Liver (tissue), 9 donors: ENCODE results near the gene TUBA3E. TPM values are rescaled to one million over a fixed set of nuclear protein-coding genes. Genes with fewer than 3 reads are reported as not detected.
"Not testable (repeated sequence)": the region's sequence is repeated elsewhere in the genome, so short reads cannot be mapped to it uniquely, and the experiment has no call there.

ENCODE experiments used
- DNase-seq: peaks from one replicate; pipeline ENCODE4 v3.0.0-alpha.2; 2017; ENCODE audit warnings: low spot score
- H3K27ac ChIP-seq, 2 donors: one replicate each; pipeline ENCODE4 v1.7.0; 2013; ENCODE audit warnings: inconsistent platforms in 2 of 2, low read length in 2 of 2, control low read depth in 1 of 2, low read depth in 1 of 2, mild to moderate bottlenecking in 1 of 2
- H3K27me3 ChIP-seq, 4 donors: one replicate each; pipeline versions ENCODE4 v1.6.1 to v1.7.0; 2013; ENCODE audit warnings: low read length in 3 of 4, inconsistent platforms in 1 of 4, mild to moderate bottlenecking in 1 of 4, moderate library complexity in 1 of 4; ENCODE audit not compliant: control insufficient read depth in 4 of 4, insufficient read depth in 4 of 4
- H3K36me3 ChIP-seq, 4 donors: one replicate each; pipeline versions ENCODE4 v1.6.1 to v1.7.0; 2013; ENCODE audit warnings: low read length in 3 of 4, mild to moderate bottlenecking in 3 of 4, low read depth in 1 of 4, moderate library complexity in 1 of 4; ENCODE audit not compliant: control insufficient read depth in 4 of 4, insufficient read depth in 3 of 4
- H3K4me1 ChIP-seq, 4 donors: one replicate each; pipeline versions ENCODE4 v1.6.1 to v1.7.0; 2013; ENCODE audit warnings: low read length in 3 of 4, mild to moderate bottlenecking in 3 of 4, moderate library complexity in 1 of 4; ENCODE audit not compliant: control insufficient read depth in 4 of 4, insufficient read depth in 4 of 4
- H3K4me3 ChIP-seq, 3 donors: one replicate each; pipeline versions ENCODE4 v1.6.1 to v1.7.0; 2013; ENCODE audit warnings: low read length in 3 of 3, control low read depth in 1 of 3, low read depth in 1 of 3, mild to moderate bottlenecking in 1 of 3
- H3K9ac ChIP-seq, 2 donors: one replicate each; pipeline ENCODE4 v1.7.0; 2013; ENCODE audit warnings: low read length in 2 of 2, mild to moderate bottlenecking in 2 of 2, moderate library complexity in 2 of 2, control low read depth in 1 of 2, low read depth in 1 of 2
- H3K9me3 ChIP-seq, 4 donors: one replicate each; pipeline versions ENCODE4 v1.6.1 to v1.7.0; 2013; ENCODE audit warnings: low read length in 3 of 4; ENCODE audit not compliant: control insufficient read depth in 4 of 4
- FOXA1 ChIP-seq: IDR thresholded peaks from 2 replicates; pipeline ENCODE4 v1.6.1; 2016; ENCODE audit warnings: antibody characterized with exemption
- RAD21 ChIP-seq, 2 donors: IDR thresholded peaks; 2 replicates each; pipeline ENCODE4 v1.6.1; 2016; ENCODE audit warnings: antibody characterized with exemption in 2 of 2, mild to moderate bottlenecking in 2 of 2
- RXRA ChIP-seq, 2 donors: IDR thresholded peaks; 2 replicates each; pipeline ENCODE4 v1.6.1; 2017 to 2018; ENCODE audit warnings: antibody characterized with exemption in 2 of 2, mild to moderate bottlenecking in 1 of 2
- WGBS: extraction: QIAGEN DNeasy Blood & Tissue Kit; methylation state at CpG from one replicate; pipeline ENCODE4 v1.1.7; 2013; 5-methylcytosine and 5-hydroxymethylcytosine counted together
- polyA plus RNA-seq, 2 donors: library from polyadenylated mRNA; stranded (reverse) in 1 of 2; unstranded in 1 of 2; fragments of 200-250 nt in 1 of 2; fragments of >200 nt in 1 of 2; fragmentation: Nextera tagmentation in 1 of 2; extraction: Ambion mirVana in 1 of 2; gene quantifications; one replicate each; pipeline versions ENCODE4 v1.2.1 to v1.2.3, GENCODE V29; 2013 to 2015
- total RNA-seq, 2 donors: library from RNA; depleted of rRNA; stranded (reverse); fragments of >200 nt; gene quantifications; one replicate each; pipeline ENCODE4 v1.2.3, GENCODE V29; 2014
- TF ChIP-seq, protein P1 (sequence below): fragments of 150-350 bp; IDR thresholded peaks from 2 replicates; pipeline ENCODE4 v1.5.1; 2017; ENCODE audit warnings: improper control_type of control experiment, low read depth, low read length; ENCODE audit not compliant: missing input control
- TF ChIP-seq, protein P2 (sequence below): IDR thresholded peaks from 2 replicates; pipeline ENCODE4 v1.6.1; 2016; ENCODE audit warnings: antibody characterized with exemption, mild to moderate bottlenecking
- donor health status: healthy.
- donor health status: healthy.
- donor health status: healthy.
- donor health status: healthy.
- donor health status: healthy.

The TUBA3E gene
- total and polyA plus RNA-seq, 4 donors, result 0.05 to 0.31 TPM; not detected in 2

DNA sequence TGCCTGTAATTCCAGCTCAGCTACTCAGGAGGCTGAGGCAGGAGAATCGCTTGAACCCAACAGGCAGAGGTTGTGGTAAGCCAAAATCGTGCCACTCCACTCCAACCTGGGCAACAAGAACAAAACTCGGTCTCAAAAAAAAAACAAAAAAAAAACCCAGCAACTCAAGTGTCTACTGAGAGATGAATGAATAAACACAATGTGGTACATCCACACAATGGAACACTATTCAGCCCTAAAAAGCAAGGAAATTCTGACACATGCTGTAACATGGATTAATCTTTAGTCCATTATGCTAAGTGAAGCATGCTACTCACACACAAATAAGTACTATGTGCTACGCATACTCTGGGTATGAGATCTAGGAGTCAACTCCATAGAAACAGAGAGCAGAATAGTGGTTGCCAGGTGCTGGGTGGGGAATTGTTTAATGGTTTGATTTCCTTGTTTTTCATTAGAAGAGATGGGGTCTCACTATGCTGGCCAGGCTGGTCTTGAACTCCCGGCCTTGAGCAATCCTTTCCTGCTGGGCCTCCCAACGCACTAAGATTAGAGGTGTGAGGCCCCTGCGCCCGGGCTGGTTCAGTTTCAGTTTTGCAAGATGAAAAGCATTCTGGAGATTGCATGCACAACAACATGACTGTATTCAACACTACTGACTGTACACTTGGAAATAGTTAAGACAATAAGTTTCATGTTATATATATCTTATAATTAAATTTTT is 32.8 kb downstream of the TUBA3E start (continued):
- TF ChIP-seq, protein P1, sequence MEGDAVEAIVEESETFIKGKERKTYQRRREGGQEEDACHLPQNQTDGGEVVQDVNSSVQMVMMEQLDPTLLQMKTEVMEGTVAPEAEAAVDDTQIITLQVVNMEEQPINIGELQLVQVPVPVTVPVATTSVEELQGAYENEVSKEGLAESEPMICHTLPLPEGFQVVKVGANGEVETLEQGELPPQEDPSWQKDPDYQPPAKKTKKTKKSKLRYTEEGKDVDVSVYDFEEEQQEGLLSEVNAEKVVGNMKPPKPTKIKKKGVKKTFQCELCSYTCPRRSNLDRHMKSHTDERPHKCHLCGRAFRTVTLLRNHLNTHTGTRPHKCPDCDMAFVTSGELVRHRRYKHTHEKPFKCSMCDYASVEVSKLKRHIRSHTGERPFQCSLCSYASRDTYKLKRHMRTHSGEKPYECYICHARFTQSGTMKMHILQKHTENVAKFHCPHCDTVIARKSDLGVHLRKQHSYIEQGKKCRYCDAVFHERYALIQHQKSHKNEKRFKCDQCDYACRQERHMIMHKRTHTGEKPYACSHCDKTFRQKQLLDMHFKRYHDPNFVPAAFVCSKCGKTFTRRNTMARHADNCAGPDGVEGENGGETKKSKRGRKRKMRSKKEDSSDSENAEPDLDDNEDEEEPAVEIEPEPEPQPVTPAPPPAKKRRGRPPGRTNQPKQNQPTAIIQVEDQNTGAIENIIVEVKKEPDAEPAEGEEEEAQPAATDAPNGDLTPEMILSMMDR, result no peak
- TF ChIP-seq FOXA1 (no peak), RXRA (IDR thresholded peaks at IDR 0.05) (no peak)
- TF ChIP-seq, protein P2, sequence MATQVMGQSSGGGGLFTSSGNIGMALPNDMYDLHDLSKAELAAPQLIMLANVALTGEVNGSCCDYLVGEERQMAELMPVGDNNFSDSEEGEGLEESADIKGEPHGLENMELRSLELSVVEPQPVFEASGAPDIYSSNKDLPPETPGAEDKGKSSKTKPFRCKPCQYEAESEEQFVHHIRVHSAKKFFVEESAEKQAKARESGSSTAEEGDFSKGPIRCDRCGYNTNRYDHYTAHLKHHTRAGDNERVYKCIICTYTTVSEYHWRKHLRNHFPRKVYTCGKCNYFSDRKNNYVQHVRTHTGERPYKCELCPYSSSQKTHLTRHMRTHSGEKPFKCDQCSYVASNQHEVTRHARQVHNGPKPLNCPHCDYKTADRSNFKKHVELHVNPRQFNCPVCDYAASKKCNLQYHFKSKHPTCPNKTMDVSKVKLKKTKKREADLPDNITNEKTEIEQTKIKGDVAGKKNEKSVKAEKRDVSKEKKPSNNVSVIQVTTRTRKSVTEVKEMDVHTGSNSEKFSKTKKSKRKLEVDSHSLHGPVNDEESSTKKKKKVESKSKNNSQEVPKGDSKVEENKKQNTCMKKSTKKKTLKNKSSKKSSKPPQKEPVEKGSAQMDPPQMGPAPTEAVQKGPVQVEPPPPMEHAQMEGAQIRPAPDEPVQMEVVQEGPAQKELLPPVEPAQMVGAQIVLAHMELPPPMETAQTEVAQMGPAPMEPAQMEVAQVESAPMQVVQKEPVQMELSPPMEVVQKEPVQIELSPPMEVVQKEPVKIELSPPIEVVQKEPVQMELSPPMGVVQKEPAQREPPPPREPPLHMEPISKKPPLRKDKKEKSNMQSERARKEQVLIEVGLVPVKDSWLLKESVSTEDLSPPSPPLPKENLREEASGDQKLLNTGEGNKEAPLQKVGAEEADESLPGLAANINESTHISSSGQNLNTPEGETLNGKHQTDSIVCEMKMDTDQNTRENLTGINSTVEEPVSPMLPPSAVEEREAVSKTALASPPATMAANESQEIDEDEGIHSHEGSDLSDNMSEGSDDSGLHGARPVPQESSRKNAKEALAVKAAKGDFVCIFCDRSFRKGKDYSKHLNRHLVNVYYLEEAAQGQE, result no peak

DNA sequence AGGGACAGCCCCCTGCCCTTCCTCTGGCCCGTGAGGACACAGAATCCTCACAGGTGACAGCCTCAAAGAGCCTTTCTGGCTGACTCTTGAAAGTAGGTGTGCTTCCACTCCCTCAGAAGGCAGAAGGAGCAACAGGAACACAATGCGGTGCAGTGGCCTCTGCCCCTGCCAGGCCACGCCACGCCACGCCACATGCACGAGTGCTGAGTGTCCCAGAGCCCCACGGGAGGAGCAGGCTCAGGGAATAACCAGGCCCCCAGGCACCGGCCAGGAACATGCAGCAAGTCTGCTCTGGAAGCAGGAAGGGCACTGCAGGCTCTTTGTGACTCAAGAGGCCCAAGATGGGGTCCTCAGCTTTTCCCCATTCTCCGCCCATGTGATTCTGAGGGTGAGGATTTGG is 35.3 kb downstream of the TUBA3E start:
- Histone ChIP-seq H3K9me3 (no peaks in the 10 kb centered on the region), H3K4me1 (no peaks in the 10 kb centered on the region), H3K4me3 (no peak overlapping the region), H3K9ac (no peak overlapping the region), H3K27me3 (no peaks in the 10 kb centered on the region), H3K27ac (no peak overlapping the region), H3K36me3 (peaks cover 9 to 41% (median 21%) of the 10 kb centered on the region in 4 donors)
- TF ChIP-seq, protein P2, result no peak
- TF ChIP-seq RAD21 (IDR thresholded peaks at IDR 0.05) (no peak), RXRA (IDR thresholded peaks at IDR 0.05) (no peak)
- WGBS, result 95% methylated on average over 9 of the region's 9 CpGs
- no peak for DNase-seq

DNA sequence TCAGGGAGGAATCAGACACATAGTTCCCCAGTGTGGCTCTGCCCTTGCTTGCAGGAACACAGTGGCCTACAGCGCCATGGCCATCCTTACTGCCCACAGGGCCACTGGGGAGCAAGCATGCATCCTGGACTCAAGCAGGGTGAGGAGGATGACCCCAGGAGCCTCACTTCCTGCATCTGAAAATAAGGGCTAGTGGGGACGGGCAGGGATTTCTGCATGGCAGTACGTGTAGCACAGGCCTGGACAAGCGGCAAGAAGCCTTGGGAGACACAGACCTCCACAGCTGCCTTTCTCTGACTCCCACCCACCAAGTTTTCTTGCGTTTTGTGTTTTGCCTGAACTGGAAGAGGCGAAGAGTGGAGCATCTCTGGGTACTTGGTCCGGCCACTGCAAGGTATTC is 35.8 kb downstream of the TUBA3E start:
- not testable (repeated sequence) for H3K9ac ChIP-seq, H3K27me3 ChIP-seq, DNase-seq, H3K9me3 ChIP-seq, H3K27ac ChIP-seq, H3K4me1 ChIP-seq, H3K4me3 ChIP-seq
- 93% methylated on average over 7 of the region's 7 CpGs for WGBS
- H3K36me3 ChIP-seq, result peaks cover 9 to 37% (median 19%) of the 10 kb centered on the region in 4 donors

DNA sequence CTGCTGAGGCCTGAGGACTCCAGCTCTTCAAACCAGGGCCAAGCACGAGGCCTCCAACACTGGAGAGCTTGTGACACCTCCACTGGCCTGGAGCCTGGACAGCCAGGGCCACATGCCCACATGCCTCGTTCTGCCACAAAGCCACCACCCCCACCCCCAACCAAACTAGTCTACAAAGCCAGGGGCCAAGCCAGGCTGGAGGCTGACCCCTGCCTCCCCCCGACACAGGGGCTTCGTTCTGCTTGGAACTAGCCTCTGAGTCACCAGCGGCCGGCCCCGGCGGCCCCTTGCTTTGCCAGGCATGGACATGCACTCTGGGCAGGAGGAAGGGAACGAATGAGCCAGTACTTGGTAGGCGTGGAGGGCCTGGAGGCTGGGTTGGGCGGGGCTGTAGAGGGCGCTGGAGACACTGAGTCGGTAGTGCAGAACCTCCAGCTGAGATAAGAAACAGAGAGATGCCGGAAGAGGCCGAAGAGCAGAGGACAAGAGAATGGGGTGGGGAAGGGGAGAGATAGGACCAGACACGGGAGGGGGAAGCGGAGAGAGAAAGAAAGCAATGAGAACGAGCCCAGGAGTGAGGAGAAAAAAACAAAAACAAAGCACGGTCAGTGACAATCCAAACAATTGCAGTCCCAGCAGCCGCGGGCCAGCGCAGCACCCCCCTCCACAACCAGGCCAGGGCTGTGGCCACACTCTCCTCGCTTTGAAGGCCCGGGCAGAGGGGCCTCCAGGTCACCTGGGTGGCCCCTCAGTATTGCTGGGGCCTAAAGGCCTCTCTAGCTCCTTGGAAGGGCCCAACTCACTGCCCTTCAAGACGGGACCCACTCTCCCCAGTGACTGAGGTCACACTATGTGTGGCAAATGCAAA is 37.2 kb downstream of the TUBA3E start:
- H3K27me3 ChIP-seq, H3K9ac ChIP-seq, H3K9me3 ChIP-seq, H3K27ac ChIP-seq, H3K4me3 ChIP-seq, DNase-seq, H3K4me1 ChIP-seq: not testable (repeated sequence)
- H3K36me3 ChIP-seq, result peaks cover 6 to 26% (median 15%) of the 10 kb centered on the region in 4 donors
- WGBS, result 85% methylated on average over 25 of the region's 25 CpGs
